OCI-LY1 (cell line): ENCODE measurements around the gene SNX2.

ENCODE experiments used
- H2AFZ ChIP-seq: fragments of 200-600 bp; sonication (generic), shearing (Covaris generic); 2 replicates; pipeline ENCODE4 v1.6.0; 2014; ENCODE audit warnings: antibody characterized with exemption, mild to moderate bottlenecking, low read length
- H3F3A ChIP-seq: fragments of 200-600 bp; sonication (generic), shearing (Covaris generic); 2 replicates; pipeline ENCODE4 v1.6.0; 2014; ENCODE audit warnings: mild to moderate bottlenecking, antibody characterized with exemption, low read length, moderate library complexity; ENCODE audit not compliant: insufficient read depth
- H3K27ac ChIP-seq: fragments of 200-600 bp; sonication (generic); 2 replicates; pipeline ENCODE4 v1.5.1; 2014; ENCODE audit warnings: low read length, mixed run types, mild to moderate bottlenecking, low read depth; ENCODE audit not compliant: poor library complexity, severe bottlenecking
- H3K27me3 ChIP-seq: fragments of 200-600 bp; sonication (generic); 2 replicates; pipeline ENCODE4 v1.6.0; 2014; ENCODE audit warnings: antibody characterized with exemption, mild to moderate bottlenecking, low read length, moderate library complexity; ENCODE audit not compliant: insufficient read depth
- H3K36me3 ChIP-seq: fragments of 200-600 bp; sonication (generic); 2 replicates; pipeline ENCODE4 v1.6.1; 2014; ENCODE audit warnings: mild to moderate bottlenecking, antibody characterized with exemption, low read length, moderate library complexity, mixed read lengths; ENCODE audit not compliant: insufficient read depth
- H3K4me1 ChIP-seq: fragments of 200-600 bp; sonication (generic); 2 replicates; pipeline ENCODE4 v1.5.1; 2014; ENCODE audit warnings: mild to moderate bottlenecking, low read length, moderate library complexity; ENCODE audit not compliant: insufficient read depth, severe bottlenecking
- H3K4me2 ChIP-seq: fragments of 200-600 bp; sonication (generic), shearing (Covaris generic); 2 replicates; pipeline ENCODE4 v1.6.1; 2014; ENCODE audit warnings: low read length
- H3K4me3 ChIP-seq: fragments of 200-600 bp; sonication (generic); 2 replicates; pipeline ENCODE4 v1.5.1; 2014; ENCODE audit warnings: low read length, low read depth, mild to moderate bottlenecking, mixed read lengths; ENCODE audit not compliant: poor library complexity, severe bottlenecking
- H3K79me2 ChIP-seq: fragments of 200-600 bp; shearing (Covaris generic); 2 replicates; pipeline ENCODE4 v1.6.1; 2016; ENCODE audit warnings: mixed run types, low read length, mixed read lengths; ENCODE audit not compliant: insufficient read depth
- H3K9ac ChIP-seq: fragments of 200-600 bp; sonication (generic), shearing (Covaris generic); 2 replicates; pipeline ENCODE4 v1.6.1; 2014; ENCODE audit warnings: mild to moderate bottlenecking, low read length, mixed read lengths
- H3K9me2 ChIP-seq: fragments of 200-600 bp; sonication (generic), shearing (Covaris generic); 2 replicates; pipeline ENCODE4 v1.6.1; 2014; ENCODE audit warnings: low read depth, mild to moderate bottlenecking, low read length, mixed read lengths
- H3K9me3 ChIP-seq: fragments of 200-600 bp; shearing (Covaris generic); 2 replicates; pipeline ENCODE4 v1.6.1; 2014; ENCODE audit warnings: low read length, mixed read lengths
- H4K20me1 ChIP-seq: fragments of 200-600 bp; sonication (generic), shearing (Covaris generic); 2 replicates; pipeline ENCODE4 v1.6.0; 2016; ENCODE audit warnings: mild to moderate bottlenecking, low read length; ENCODE audit not compliant: insufficient read depth
- EZH2 ChIP-seq: fragments of 200-600 bp; sonication (generic), shearing (Covaris generic); IDR thresholded peaks from 2 replicates; pipeline ENCODE4 v1.8.0; 2017; ENCODE audit warnings: borderline replicate concordance, mixed run types, mild to moderate bottlenecking, antibody characterized with exemption, low read length, moderate library complexity, mixed read lengths
- TF ChIP-seq, protein P1 (sequence below): fragments of 200-600 bp; sonication (generic), shearing (Covaris generic); IDR thresholded peaks from 2 replicates; pipeline ENCODE4 v1.5.1; 2017; ENCODE audit warnings: mild to moderate bottlenecking, antibody characterized with exemption, low read length, moderate library complexity, mixed read lengths

SNX2 gene, protein sequence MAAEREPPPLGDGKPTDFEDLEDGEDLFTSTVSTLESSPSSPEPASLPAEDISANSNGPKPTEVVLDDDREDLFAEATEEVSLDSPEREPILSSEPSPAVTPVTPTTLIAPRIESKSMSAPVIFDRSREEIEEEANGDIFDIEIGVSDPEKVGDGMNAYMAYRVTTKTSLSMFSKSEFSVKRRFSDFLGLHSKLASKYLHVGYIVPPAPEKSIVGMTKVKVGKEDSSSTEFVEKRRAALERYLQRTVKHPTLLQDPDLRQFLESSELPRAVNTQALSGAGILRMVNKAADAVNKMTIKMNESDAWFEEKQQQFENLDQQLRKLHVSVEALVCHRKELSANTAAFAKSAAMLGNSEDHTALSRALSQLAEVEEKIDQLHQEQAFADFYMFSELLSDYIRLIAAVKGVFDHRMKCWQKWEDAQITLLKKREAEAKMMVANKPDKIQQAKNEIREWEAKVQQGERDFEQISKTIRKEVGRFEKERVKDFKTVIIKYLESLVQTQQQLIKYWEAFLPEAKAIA

GRCh38 chr5:122774861-122775549, at the start of gene SNX2:
TSS of gene SNX2 (plus strand) at chr5:122775080. CDS start at chr5:122775104, 24 bp downstream.
- Histone ChIP-seq H3K4me1 (peaks cover 17% of the 10 kb centered on the region), H4K20me1 (no peaks in the 10 kb centered on the region), H3K27ac (peak within 1 kb of the TSS; percentile 56), H3K9ac (peak within 1 kb of the TSS; percentile 71), H3K9me3 (no peaks in the 10 kb centered on the region), H2AFZ (0 out of 2 replicates have a peak within 1 kb of the TSS, but pooled peaks have one; percentile 39), H3K79me2 (peaks cover 49% of the 10 kb centered on the region), H3K27me3 (no peaks in the 10 kb centered on the region), H3K9me2 (no peaks in the 10 kb centered on the region), H3F3A (no peaks in the 10 kb centered on the region), H3K4me2 (peak within 1 kb of the TSS; percentile 76), H3K4me3 (peak within 1 kb of the TSS; percentile 73), H3K36me3 (0 out of 2 replicates have a peak, but pooled peaks cover 3% of the 10 kb centered on the region)
- TF ChIP-seq, protein P1, sequence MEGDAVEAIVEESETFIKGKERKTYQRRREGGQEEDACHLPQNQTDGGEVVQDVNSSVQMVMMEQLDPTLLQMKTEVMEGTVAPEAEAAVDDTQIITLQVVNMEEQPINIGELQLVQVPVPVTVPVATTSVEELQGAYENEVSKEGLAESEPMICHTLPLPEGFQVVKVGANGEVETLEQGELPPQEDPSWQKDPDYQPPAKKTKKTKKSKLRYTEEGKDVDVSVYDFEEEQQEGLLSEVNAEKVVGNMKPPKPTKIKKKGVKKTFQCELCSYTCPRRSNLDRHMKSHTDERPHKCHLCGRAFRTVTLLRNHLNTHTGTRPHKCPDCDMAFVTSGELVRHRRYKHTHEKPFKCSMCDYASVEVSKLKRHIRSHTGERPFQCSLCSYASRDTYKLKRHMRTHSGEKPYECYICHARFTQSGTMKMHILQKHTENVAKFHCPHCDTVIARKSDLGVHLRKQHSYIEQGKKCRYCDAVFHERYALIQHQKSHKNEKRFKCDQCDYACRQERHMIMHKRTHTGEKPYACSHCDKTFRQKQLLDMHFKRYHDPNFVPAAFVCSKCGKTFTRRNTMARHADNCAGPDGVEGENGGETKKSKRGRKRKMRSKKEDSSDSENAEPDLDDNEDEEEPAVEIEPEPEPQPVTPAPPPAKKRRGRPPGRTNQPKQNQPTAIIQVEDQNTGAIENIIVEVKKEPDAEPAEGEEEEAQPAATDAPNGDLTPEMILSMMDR: no peak; the same call in 1 of the 2 replicates
- TF ChIP-seq EZH2: no peak

GRCh38 chr5:122727112-122727541, 47.8 kb upstream of the SNX2 start:
- Histone ChIP-seq H3K27me3 (no peaks in the 10 kb centered on the region), H3K79me2 (no peaks in the 10 kb centered on the region), H3K4me2 (no peak overlapping the region), H3K9ac (no peak overlapping the region), H4K20me1 (no peaks in the 10 kb centered on the region), H3K4me1 (no peaks in the 10 kb centered on the region), H3K9me3 (no peaks in the 10 kb centered on the region), H2AFZ (no peak overlapping the region), H3K9me2 (no peaks in the 10 kb centered on the region), H3K4me3 (no peak overlapping the region), H3K27ac (no peak overlapping the region), H3K36me3 (no peaks in the 10 kb centered on the region), H3F3A (no peaks in the 10 kb centered on the region)
- no peak for TF ChIP-seq EZH2
- TF ChIP-seq, protein P1: no peak

GRCh38 chr5:122730037-122730436, 44.8 kb upstream of the SNX2 start:
- Histone ChIP-seq H3K27me3 (no peaks in the 10 kb centered on the region), H3K36me3 (no peaks in the 10 kb centered on the region), H3K27ac (no peak overlapping the region), H4K20me1 (no peaks in the 10 kb centered on the region), H3K4me1 (no peaks in the 10 kb centered on the region), H3F3A (no peaks in the 10 kb centered on the region), H3K9ac (no peak overlapping the region), H3K9me2 (no peaks in the 10 kb centered on the region), H3K79me2 (no peaks in the 10 kb centered on the region), H3K9me3 (no peaks in the 10 kb centered on the region), H2AFZ (no peak overlapping the region), H3K4me3 (no peak overlapping the region), H3K4me2 (no peak overlapping the region)
- TF ChIP-seq EZH2: no peak
- TF ChIP-seq, protein P1: no peak
